Measurements from ENCODE around the gene DGCR6L.
"Not testable (repeated sequence)": the region's sequence is repeated elsewhere in the genome, so short reads cannot be mapped to it uniquely, and the experiment has no call there.

The DGCR6L gene

DNA sequence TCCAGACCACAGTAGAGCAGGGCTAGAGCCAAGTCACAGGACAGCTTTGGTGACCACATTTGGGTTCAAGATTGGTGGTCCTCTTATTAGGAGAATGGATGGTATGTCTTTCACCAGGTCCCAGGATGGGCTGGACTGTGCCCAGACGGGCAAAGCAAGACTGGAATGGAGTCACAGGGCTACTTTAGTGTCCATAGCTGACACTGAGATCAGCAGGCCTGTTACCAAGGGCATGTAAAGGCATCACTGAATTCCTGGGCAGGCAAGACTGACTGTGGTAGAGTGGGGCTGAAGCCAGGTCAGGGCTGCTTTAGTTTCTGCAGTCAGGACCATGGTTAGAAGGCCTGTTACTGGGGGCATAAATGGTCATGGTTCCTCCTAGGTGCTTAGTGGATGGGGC lies 6.1 kb upstream of the DGCR6L start:
- not testable (repeated sequence) for DNase-seq; H2AFZ ChIP-seq (ENCODE audit: low read depth, low read length); H3K27me3 ChIP-seq (ENCODE audit: insufficient read depth, low read length, poor library complexity); H3K4me3 ChIP-seq (ENCODE audit: low read depth in 1 of 2, low read length in 2 of 2); H3K27ac ChIP-seq (ENCODE audit: low read length); H4K20me1 ChIP-seq (ENCODE audit: insufficient read depth, low read length); H3K79me2 ChIP-seq (ENCODE audit: insufficient read depth, low read length); ATAC-seq (ENCODE audit: insufficient read depth, low read depth); H3K9ac ChIP-seq (ENCODE audit: low read depth, low read length); H3K9me3 ChIP-seq (ENCODE audit: insufficient read depth, low read length, severe bottlenecking); H3K4me2 ChIP-seq (ENCODE audit: insufficient read depth, low read length); H3K36me3 ChIP-seq (ENCODE audit: insufficient read depth, low read length)
- H3K4me1 ChIP-seq (ENCODE audit: insufficient read depth, low read length): peaks cover 14% of the 10 kb centered on the region

DNA sequence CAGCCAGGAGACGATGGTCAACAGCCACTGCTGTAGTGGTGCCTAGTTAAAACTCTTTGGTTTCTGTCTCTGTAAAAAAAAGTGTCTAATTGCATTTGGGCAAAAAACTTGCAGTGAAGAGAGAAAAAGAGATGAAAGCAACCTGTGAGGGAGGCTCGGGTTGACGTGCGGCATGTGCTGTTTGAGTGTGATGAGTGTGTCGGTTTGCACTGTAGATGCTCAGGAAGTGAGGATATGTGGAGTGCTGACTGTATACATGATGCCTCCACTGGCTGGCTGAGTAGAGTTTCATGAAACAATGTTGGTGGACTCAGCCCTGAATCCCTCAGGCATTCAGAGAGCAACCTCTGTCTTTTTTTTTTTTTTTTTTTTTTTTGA lies 4.3 kb upstream of the DGCR6L start:
- Histone ChIP-seq H4K20me1 (ENCODE audit: insufficient read depth, low read length) (peaks cover 2% of the 10 kb centered on the region; the same call in 1 of the 2 replicates), H3K4me1 (ENCODE audit: insufficient read depth, low read length) (peaks cover 21% of the 10 kb centered on the region), H3K27ac (ENCODE audit: low read length) (no peak overlapping the region), H2AFZ (ENCODE audit: low read depth, low read length) (no peak overlapping the region), H3K4me2 (ENCODE audit: insufficient read depth, low read length) (no peak overlapping the region), H3K4me3 (ENCODE audit: low read depth in 1 of 2, low read length in 2 of 2) (no peak overlapping the region), H3K27me3 (ENCODE audit: insufficient read depth, low read length, poor library complexity) (no peaks in the 10 kb centered on the region), H3K9me3 (ENCODE audit: insufficient read depth, low read length, severe bottlenecking) (no peaks in the 10 kb centered on the region), H3K79me2 (ENCODE audit: insufficient read depth, low read length) (peaks cover 19% of the 10 kb centered on the region), H3K36me3 (ENCODE audit: insufficient read depth, low read length) (peaks cover 4% of the 10 kb centered on the region; the same call in 1 of the 2 replicates), H3K9ac (ENCODE audit: low read depth, low read length) (no peak overlapping the region)
- TF ChIP-seq EZH2 (IDR thresholded peaks at IDR 0.05; ENCODE audit: borderline replicate concordance, low read depth, low read length, severe bottlenecking): no peak
- TF ChIP-seq, protein P1, sequence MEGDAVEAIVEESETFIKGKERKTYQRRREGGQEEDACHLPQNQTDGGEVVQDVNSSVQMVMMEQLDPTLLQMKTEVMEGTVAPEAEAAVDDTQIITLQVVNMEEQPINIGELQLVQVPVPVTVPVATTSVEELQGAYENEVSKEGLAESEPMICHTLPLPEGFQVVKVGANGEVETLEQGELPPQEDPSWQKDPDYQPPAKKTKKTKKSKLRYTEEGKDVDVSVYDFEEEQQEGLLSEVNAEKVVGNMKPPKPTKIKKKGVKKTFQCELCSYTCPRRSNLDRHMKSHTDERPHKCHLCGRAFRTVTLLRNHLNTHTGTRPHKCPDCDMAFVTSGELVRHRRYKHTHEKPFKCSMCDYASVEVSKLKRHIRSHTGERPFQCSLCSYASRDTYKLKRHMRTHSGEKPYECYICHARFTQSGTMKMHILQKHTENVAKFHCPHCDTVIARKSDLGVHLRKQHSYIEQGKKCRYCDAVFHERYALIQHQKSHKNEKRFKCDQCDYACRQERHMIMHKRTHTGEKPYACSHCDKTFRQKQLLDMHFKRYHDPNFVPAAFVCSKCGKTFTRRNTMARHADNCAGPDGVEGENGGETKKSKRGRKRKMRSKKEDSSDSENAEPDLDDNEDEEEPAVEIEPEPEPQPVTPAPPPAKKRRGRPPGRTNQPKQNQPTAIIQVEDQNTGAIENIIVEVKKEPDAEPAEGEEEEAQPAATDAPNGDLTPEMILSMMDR (IDR thresholded peaks at IDR 0.05; ENCODE audit: borderline replicate concordance, extremely low read depth, low read length, poor library complexity, severe bottlenecking): no peak
- DNase-seq (no peak), ATAC-seq (ENCODE audit: insufficient read depth, low read depth) (no peak)

DNA sequence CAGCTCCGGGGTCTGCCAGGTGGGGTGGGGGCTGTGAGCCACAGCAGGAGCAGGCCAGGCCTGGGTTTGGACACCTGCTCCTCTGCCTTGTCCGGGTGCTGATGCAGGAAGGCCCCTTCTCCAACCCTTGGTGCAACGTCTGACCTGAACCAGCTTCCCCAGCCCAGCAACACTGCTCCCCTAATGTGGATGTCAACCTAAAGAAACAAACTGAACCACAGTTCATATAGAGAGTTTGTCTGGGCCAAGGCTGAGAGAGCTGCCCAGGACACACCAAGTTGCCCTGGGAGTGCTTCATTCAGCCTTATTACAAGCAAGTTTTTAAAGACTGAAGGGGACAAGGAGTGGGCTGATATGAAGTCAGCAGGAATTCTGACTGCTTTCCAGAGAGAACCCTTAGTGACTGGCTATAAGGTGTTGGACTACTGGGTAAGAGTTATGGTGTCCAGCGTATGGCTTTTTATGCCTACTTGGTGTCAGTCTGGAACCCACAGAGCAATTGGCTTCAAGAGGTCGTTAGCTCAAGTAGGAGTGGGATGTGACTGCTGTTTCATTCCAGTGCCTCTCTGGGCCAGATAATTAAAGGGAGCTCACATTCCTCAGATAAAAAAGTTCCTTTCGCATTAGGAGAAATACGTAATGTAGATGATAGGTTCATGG lies 1.8 kb upstream of the DGCR6L start:
- not testable (repeated sequence) for H3K9me3 ChIP-seq (ENCODE audit: insufficient read depth, low read length, severe bottlenecking); H2AFZ ChIP-seq (ENCODE audit: low read depth, low read length); DNase-seq; H3K27ac ChIP-seq (ENCODE audit: low read length); H3K36me3 ChIP-seq (ENCODE audit: insufficient read depth, low read length); ATAC-seq (ENCODE audit: insufficient read depth, low read depth); H3K4me3 ChIP-seq (ENCODE audit: low read depth in 1 of 2, low read length in 2 of 2); H3K27me3 ChIP-seq (ENCODE audit: insufficient read depth, low read length, poor library complexity)
- Histone ChIP-seq H3K9ac (ENCODE audit: low read depth, low read length) (peak overlapping the region; percentile 98), H3K4me2 (ENCODE audit: insufficient read depth, low read length) (peak overlapping the region; percentile 94), H4K20me1 (ENCODE audit: insufficient read depth, low read length) (peaks cover 13% of the 10 kb centered on the region), H3K79me2 (ENCODE audit: insufficient read depth, low read length) (peaks cover 38% of the 10 kb centered on the region), H3K4me1 (ENCODE audit: insufficient read depth, low read length) (peaks cover 39% of the 10 kb centered on the region)

DNA sequence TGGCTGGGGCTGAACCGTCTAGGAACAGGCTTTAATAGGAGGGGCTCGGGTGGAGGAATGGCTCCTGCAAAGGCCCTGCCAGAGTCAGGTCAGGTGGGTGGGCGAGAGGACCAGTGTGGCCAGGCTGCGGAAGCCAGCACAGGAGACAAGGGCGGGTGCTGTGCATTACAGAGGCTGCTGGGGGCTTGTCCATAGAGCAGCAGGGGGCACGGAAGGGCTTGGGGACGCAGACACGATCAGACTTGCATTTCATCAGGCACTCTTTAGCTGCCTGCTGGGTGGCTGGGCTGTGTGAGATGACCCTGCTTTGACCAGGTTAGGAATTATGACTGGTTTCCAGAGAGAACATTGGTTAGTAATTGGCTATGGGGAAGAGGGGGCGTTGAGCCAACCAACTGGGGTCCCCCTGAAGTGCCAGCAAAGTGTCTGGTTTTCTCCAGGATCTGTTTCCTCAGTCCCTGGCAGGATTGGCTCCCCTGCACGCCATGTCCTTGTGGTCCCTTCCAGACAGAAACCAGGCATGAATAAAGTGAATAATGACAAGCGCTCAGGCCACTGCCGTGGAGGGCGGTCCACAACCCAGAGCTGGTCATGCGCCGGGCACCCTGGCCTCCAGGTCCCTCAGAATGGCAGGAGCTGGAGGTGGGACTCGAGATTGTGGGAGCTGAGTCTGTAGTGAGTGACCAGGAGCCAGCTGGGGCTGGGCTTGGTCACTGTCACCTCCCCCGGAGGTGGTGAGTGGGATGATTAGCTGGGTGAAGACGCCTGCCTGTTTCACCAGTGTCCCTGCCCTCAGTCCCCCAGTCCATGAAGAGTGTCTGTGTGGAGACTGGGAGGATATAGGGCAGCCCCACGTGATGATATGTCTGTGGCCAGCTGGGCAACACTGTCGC lies 1.0 kb upstream of the DGCR6L start:
- H3K36me3 ChIP-seq (ENCODE audit: insufficient read depth, low read length); H3K9me3 ChIP-seq (ENCODE audit: insufficient read depth, low read length, severe bottlenecking); H3K27me3 ChIP-seq (ENCODE audit: insufficient read depth, low read length, poor library complexity); ATAC-seq (ENCODE audit: insufficient read depth, low read depth); DNase-seq: not testable (repeated sequence)
- peak overlapping the region; percentile 94 for H3K4me2 ChIP-seq (ENCODE audit: insufficient read depth, low read length)
- peak overlapping the region; percentile 83 for H3K27ac ChIP-seq (ENCODE audit: low read length)
- H3K79me2 ChIP-seq (ENCODE audit: insufficient read depth, low read length): peaks cover 42% of the 10 kb centered on the region
- H3K4me3 ChIP-seq (ENCODE audit: low read depth in 1 of 2, low read length in 2 of 2): peak overlapping the region; percentile 95 to 98
- peaks cover 20% of the 10 kb centered on the region for H4K20me1 ChIP-seq (ENCODE audit: insufficient read depth, low read length)
- H3K9ac ChIP-seq (ENCODE audit: low read depth, low read length): peak overlapping the region; percentile 98
- H3K4me1 ChIP-seq (ENCODE audit: insufficient read depth, low read length): peaks cover 43% of the 10 kb centered on the region
- H2AFZ ChIP-seq (ENCODE audit: low read depth, low read length): peak overlapping the region; percentile 98
